PC-3 (cell line): ENCODE measurements around the gene CCDC7. TPM values are rescaled to one million over a fixed set of nuclear protein-coding genes. Genes with fewer than 3 reads are reported as not detected.

ENCODE experiments used
- ATAC-seq: fragments of 200-7000 bp; cut with Tn5 transposase; 2 replicates; pipeline ENCODE4 v1.9.1; 2020; ENCODE audit warnings: mild to moderate bottlenecking, moderate library complexity
- BruUV-seq: library from RNA; stranded (reverse); fragments of 400-500 nt; replicated peaks from 2 replicates; lab custom pipeline; 2021; lab: Mats Ljungman, UMichigan
- CTCF ChIA-PET: fragments of 300-600 bp; sonication (Branson Sonifier 250); formaldehyde crosslinking; loops from one replicate; lab custom pipeline; 2022; ENCODE audit warnings: antibody characterized with exemption; lab: Charles Lee
- POLR2A ChIA-PET: fragments of 300-600 bp; sonication (Branson Sonifier 250); formaldehyde crosslinking; loops from one replicate; lab custom pipeline; 2022; ENCODE audit warnings: antibody characterized with exemption; ENCODE audit not compliant: unreplicated experiment; lab: Charles Lee
- DNase-seq: peaks from one replicate; pipeline ENCODE4 v3.0.0-alpha.2; 2015
- H2AFZ ChIP-seq: fragments of 300-600 bp; sonication (generic); 2 replicates; pipeline ENCODE4 v1.6.0; 2016; ENCODE audit warnings: antibody characterized with exemption, low read length
- H3F3A ChIP-seq: fragments of 300-600 bp; sonication (generic); one replicate; pipeline ENCODE4 v1.6.0; 2017; ENCODE audit warnings: antibody characterized with exemption, low read length, control low read depth, mild to moderate bottlenecking; ENCODE audit not compliant: unreplicated experiment
- H3K27ac ChIP-seq: fragments of 300-600 bp; sonication (generic); 2 replicates; pipeline ENCODE4 v1.5.1; 2016; ENCODE audit warnings: mild to moderate bottlenecking, low read length
- H3K27me3 ChIP-seq: fragments of 300-600 bp; sonication (generic); 2 replicates; pipeline ENCODE4 v1.6.1; 2016; ENCODE audit warnings: low read length, mixed read lengths
- H3K36me3 ChIP-seq: fragments of 300-600 bp; sonication (generic); 2 replicates; pipeline ENCODE4 v1.6.1; 2016; ENCODE audit warnings: low read depth, mixed run types, low read length, mixed read lengths
- H3K4me1 ChIP-seq: fragments of 300-600 bp; sonication (generic); 2 replicates; pipeline ENCODE4 v1.5.1; 2016; ENCODE audit warnings: low read length; ENCODE audit not compliant: insufficient read depth
- H3K4me2 ChIP-seq: fragments of 300-600 bp; sonication (generic); 2 replicates; pipeline ENCODE4 v1.6.0; 2016; ENCODE audit warnings: low read length
- H3K4me3 ChIP-seq: fragments of 300-600 bp; sonication (generic); 2 replicates; pipeline ENCODE4 v1.5.1; 2016; ENCODE audit warnings: mild to moderate bottlenecking, low read length, mixed read lengths
- H3K79me2 ChIP-seq: fragments of 300-600 bp; sonication (generic); 2 replicates; pipeline ENCODE4 v1.6.1; 2017; ENCODE audit warnings: low read length, mixed read lengths
- H3K9ac ChIP-seq: fragments of 300-600 bp; sonication (generic); 2 replicates; pipeline ENCODE4 v1.6.0; 2016; ENCODE audit warnings: mild to moderate bottlenecking, low read length
- H3K9me2 ChIP-seq: fragments of 300-600 bp; sonication (generic); replicated peaks from 2 replicates; pipeline ENCODE4 v1.6.1; 2016; ENCODE audit warnings: mixed run types, low read length, mixed read lengths
- H3K9me3 ChIP-seq: fragments of 300-600 bp; sonication (generic); 2 replicates; pipeline ENCODE4 v1.6.1; 2016; ENCODE audit warnings: low read length, mixed read lengths
- H4K20me1 ChIP-seq: fragments of 300-600 bp; sonication (generic); 2 replicates; pipeline ENCODE4 v1.6.1; 2016; ENCODE audit warnings: low read length, mixed read lengths
- CTCF ChIP-seq: fragments of 300-600 bp; sonication (generic); conservative IDR thresholded peaks from 2 replicates; pipeline ENCODE4 v1.5.1; 2017; ENCODE audit warnings: antibody characterized with exemption, low read depth, mild to moderate bottlenecking, low read length
- EZH2 ChIP-seq: fragments of 300-600 bp; sonication (generic); IDR thresholded peaks from one replicate; pipeline ENCODE4 v1.6.1; 2017; ENCODE audit warnings: antibody characterized with exemption, mild to moderate bottlenecking, low read length; ENCODE audit not compliant: unreplicated experiment
- EZH2phosphoT487 ChIP-seq: fragments of 300-600 bp; sonication (generic); IDR thresholded peaks from 2 replicates; pipeline ENCODE4 v1.6.1; 2018; ENCODE audit warnings: mild to moderate bottlenecking, antibody characterized with exemption, low read length, borderline replicate concordance
- intact Hi-C: fragments of 100-400 bp; cut with micrococcal nuclease; formaldehyde crosslinking; loops from 2 replicates; pipeline ENCODE4 v1.9.0; 2023
- total RNA-seq: library from RNA; depleted of rRNA; stranded (reverse); fragments of >200 nt; gene quantifications from 2 replicates; pipeline ENCODE4 v1.2.3, GENCODE V29; 2014

Gene CCDC7
- total RNA-seq, 1 experiment from 2014 or later = 19.1 TPM

DNA sequence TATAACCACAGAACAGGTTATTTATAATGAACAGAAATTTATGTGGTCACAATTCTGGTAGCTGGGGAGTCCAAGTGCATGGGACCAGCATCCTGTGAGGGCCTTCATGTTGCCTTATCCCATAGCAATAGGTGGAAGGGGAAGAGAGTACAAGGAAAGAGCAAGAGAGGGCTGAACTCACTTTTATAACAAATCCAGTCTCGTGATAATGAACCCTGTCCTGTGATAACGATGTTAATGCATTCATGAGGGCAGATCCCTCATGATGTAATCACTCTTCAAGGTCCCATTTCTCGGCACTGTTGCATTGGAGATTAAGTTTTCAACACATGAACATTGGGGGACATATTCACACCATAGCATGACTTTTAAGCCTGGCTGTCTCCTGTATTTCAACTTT is 27.4 kb upstream of the CCDC7 start:
- Histone ChIP-seq H2AFZ (no peak overlapping the region), H3F3A (peaks cover 5% of the 10 kb centered on the region), H3K4me3 (no peak overlapping the region), H3K27ac (no peak overlapping the region), H3K79me2 (no peaks in the 10 kb centered on the region), H3K4me2 (no peak overlapping the region), H3K36me3 (no peaks in the 10 kb centered on the region), H3K9me3 (0 out of 2 replicates have a peak, but pooled peaks cover 11% of the 10 kb centered on the region), H3K9ac (no peak overlapping the region), H3K9me2 (no peaks in the 10 kb centered on the region), H4K20me1 (no peaks in the 10 kb centered on the region), H3K27me3 (no peaks in the 10 kb centered on the region), H3K4me1 (peaks cover 10% of the 10 kb centered on the region)
- ChIA-PET POLR2A (no interaction called here), CTCF (no interaction called here)
- no TSS peak for BruUV-seq
- intact Hi-C loops = no loop called here
- no peak for ATAC-seq
- no peak for TF ChIP-seq EZH2phosphoT487
- TF ChIP-seq EZH2 = no peak
- TF ChIP-seq CTCF = no peak
- DNase-seq = no peak

DNA sequence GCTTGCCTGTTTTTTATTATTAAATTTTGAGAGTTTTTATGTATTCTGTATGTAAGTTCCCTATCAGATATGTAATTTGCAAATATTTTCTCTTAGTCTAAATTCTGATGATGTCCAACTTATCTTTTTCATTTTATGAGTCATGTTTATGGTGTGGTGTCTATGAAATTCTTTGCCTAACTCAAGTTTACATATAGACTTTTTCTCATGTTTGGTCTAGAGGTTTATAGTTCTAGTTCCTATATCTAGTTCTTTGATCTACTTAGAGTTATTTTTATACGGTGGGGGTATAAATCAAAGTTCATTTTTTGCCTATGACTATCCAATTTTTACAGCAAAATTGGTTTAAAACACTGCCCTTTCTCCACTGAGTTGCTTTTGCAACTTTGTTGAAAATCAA is 26.3 kb upstream of the CCDC7 start:
- H3K27me3 ChIP-seq = no peaks in the 10 kb centered on the region
- H3F3A ChIP-seq = no peaks in the 10 kb centered on the region
- no peak overlapping the region for H3K4me2 ChIP-seq
- peak; percentile 37 for DNase-seq
- intact Hi-C loops = no loop called here
- H3K36me3 ChIP-seq = no peaks in the 10 kb centered on the region
- no peaks in the 10 kb centered on the region for H3K9me2 ChIP-seq
- no peak overlapping the region for H2AFZ ChIP-seq
- ChIA-PET CTCF (no interaction called here), POLR2A (no interaction called here)
- no peaks in the 10 kb centered on the region for H3K79me2 ChIP-seq
- no peaks in the 10 kb centered on the region for H4K20me1 ChIP-seq
- H3K4me3 ChIP-seq = no peak overlapping the region
- BruUV-seq = no TSS peak
- 0 out of 2 replicates have a peak, but pooled peaks cover 12% of the 10 kb centered on the region for H3K9me3 ChIP-seq
- no peak overlapping the region for H3K27ac ChIP-seq
- peaks cover 4% of the 10 kb centered on the region; the same call in 1 of the 2 replicates for H3K4me1 ChIP-seq
- peak; percentile 86 for ATAC-seq
- H3K9ac ChIP-seq = no peak overlapping the region
- no peak for TF ChIP-seq EZH2
- TF ChIP-seq CTCF = no peak
- no peak for TF ChIP-seq EZH2phosphoT487

- Histone ChIP-seq H3K79me2 (no peaks in the 10 kb centered on the region), H3K27me3 (no peaks in the 10 kb centered on the region), H3F3A (no peaks in the 10 kb centered on the region), H3K4me3 (no peak overlapping the region), H3K4me1 (no peaks in the 10 kb centered on the region), H3K36me3 (no peaks in the 10 kb centered on the region), H3K9me3 (0 out of 2 replicates have a peak, but pooled peaks cover 12% of the 10 kb centered on the region), H3K9me2 (0 out of 2 replicates have a peak, but pooled peaks cover 3% of the 10 kb centered on the region), H3K4me2 (no peak overlapping the region), H3K27ac (no peak overlapping the region), H2AFZ (no peak overlapping the region), H4K20me1 (no peaks in the 10 kb centered on the region), H3K9ac (no peak overlapping the region)
- TF ChIP-seq CTCF = no peak
- no peak for TF ChIP-seq EZH2
- no peak for TF ChIP-seq EZH2phosphoT487
- BruUV-seq = no TSS peak
- ChIA-PET CTCF (no interaction called here), POLR2A (no interaction called here)
- DNase-seq (no peak), ATAC-seq (no peak)
- intact Hi-C loops = no loop called here
Measured at GRCh38 chr10:32426186-32426585, 19.8 kb upstream of the CCDC7 start.
